GM19455 (cell line): ENCODE measurements around the gene OR2C3.
A peak's percentile ranks its signal among the peaks of the same experiment; 100 is the strongest.
"Not testable (repeated sequence)": the region's sequence is repeated elsewhere in the genome, so short reads cannot be mapped to it uniquely, and the experiment has no call there.

ENCODE experiments used
- ATAC-seq: cut with Tn5 transposase; IDR thresholded peaks from one replicate; pipeline ENCODE4 v1.9.1; 2021; ENCODE audit not compliant: unreplicated experiment

Gene OR2C3

DNA sequence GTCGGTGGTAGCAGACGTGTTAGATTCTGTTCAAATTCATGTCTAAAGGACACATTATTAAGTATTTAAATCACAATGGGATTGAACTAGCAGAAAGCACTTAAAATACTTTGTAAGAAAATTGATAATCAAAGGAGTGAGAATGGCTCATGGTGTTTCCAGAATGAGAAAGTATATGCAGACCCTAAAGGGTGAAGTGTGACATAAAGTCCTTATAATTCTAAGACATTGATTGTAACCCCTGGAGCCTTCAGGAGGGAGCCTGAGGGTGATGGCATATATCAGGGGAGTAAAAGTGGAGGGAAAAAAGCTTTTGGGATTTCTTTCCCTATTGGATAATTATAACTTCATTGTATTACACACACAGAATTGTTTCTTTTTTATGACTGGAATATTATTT lies at the start of gene OR2C3:
TSS of gene OR2C3 (minus strand) at position 101 of the 400 bp plus-strand sequence. CDS start 3,929 bp downstream, outside the sequence.
- ATAC-seq: no peak

DNA sequence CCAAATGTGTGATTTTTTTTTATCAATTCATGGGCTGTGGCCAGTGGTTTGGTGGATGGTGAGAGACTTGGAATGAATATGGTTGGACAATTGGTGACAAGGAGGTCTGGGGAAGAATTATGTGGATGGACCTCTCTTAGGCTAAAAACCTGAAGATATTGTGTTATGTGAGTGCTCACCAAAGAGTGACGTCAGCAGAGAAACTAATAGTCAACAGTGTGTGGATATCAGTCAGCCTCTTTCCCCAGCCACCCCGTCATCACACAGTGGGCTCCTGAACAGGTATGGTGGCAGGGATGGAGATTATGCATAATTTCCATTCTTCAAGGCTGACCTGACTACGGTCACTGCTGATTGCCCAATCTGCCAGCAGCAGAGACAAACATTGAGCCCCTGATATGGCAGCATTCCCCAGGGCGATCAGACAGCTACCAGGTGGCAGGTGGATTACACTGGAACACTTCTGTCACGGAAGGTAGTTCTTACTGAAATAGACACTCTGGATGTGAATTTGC lies 42.8 kb upstream of the OR2C3 start:
- ATAC-seq: no peak

GRCh38 chr1:247576514-247576913 lies 40.3 kb upstream of the OR2C3 start:
- peak; percentile 59 for ATAC-seq

- ATAC-seq: no peak
Measured at GRCh38 chr1:247574664-247575063, 38.4 kb upstream of the OR2C3 start.

- no peak for ATAC-seq
Measured at GRCh38 chr1:247574236-247574635, 38.0 kb upstream of the OR2C3 start.

DNA sequence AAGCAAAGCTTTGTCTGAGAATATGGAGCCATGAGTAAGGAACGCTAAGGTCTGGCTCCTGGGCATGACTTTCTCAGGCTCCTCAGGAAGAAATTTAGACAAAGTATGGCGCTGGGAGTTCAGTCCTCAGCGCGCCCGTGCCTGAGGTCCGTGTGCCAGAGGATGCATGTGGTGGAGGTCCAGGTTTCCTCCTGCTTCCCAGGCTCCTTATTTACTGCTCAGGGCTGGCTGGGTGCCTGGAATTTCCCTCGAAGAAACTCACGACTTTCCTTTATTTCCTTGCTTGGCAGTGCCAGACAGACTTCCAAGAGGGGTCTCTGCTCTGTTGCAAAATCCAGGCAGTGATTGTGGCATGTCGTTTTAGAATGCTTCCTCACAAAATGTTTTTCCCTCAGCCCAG lies 26.0 kb upstream of the OR2C3 start:
- ATAC-seq: no peak

- no peak for ATAC-seq
Measured at GRCh38 chr1:247561711-247562110, 25.5 kb upstream of the OR2C3 start.

GRCh38 chr1:247557926-247558674 lies 21.9 kb upstream of the OR2C3 start:
- no peak for ATAC-seq

GRCh38 chr1:247552231-247552630 lies 16.0 kb upstream of the OR2C3 start:
- no peak for ATAC-seq

- ATAC-seq: no peak
Measured at GRCh38 chr1:247551721-247552120, 15.5 kb upstream of the OR2C3 start.

- ATAC-seq: no peak
Measured at GRCh38 chr1:247548769-247549182, 12.5 kb upstream of the OR2C3 start, which contains the start of gene GCSAML. TSS of gene GCSAML (plus strand) at chr1:247549134. CDS start at chr1:247549192, 58 bp downstream.

DNA sequence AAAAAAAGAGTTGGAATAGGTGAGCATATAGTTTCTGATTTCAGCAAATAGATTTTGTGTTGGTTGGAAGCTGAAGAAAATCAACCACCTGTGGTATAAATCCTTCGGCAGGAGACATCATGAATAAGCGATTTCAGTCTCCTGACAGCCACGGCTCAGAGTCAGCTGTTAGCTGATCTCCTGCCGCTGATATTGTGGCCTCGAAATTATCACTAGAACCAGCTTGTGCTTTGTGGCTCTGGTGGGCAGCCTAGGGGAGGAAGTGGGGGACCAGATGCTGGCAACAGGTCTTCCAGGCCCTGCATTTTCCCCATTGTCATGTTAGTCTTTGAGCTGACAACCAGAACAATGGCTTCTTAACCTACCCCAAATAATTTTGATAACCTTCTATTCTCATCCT lies 11.9 kb upstream of the OR2C3 start:
- ATAC-seq: no peak

GRCh38 chr1:247542811-247543210 lies 6.6 kb upstream of the OR2C3 start:
- no peak for ATAC-seq

- ATAC-seq: no peak
Measured at GRCh38 chr1:247540581-247540980, 4.3 kb upstream of the OR2C3 start.

DNA sequence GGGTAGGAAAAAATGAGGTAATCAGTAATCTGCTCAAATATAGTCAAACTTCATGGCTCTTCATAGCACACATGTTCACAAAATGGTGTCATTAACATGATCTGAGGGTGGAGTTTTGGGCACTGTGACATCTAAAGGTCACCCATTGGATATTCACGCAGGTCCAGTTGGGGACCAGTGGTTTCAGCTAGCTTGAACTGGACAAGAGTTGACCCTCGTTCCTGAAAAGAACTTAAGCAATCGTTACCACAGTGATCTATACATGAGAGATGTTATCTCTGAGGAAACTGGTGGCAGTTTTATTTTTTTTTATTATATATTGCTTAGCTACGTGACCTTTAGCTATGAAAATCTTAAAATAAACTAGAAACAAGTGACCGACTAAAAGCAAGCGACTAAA lies 3.0 kb upstream of the OR2C3 start:
- ATAC-seq: no peak

- no peak for ATAC-seq
Measured at GRCh38 chr1:247538561-247538960, 2.3 kb upstream of the OR2C3 start.

DNA sequence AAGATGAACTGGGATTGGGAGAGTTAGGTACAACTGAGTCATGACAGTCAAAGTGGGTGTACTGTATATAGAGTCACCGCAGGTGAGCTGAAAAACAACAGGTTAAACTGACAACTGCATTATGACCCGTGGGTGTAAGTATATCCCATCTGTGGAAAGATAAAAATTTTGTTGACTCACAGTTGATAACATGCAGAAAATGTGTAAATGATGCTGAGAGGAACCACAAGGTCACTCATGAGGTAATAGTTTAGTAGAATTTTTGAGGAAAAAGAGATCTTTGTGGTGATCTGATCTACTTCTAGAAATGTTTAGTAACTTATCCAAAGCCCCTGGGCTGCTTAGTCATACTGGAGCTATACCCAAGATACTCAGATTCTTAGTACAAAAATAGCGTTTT lies 838 bp downstream of the OR2C3 start:
- no peak for ATAC-seq

GRCh38 chr1:247531937-247532336 lies 4.3 kb downstream of the OR2C3 start:
- no peak for ATAC-seq

DNA sequence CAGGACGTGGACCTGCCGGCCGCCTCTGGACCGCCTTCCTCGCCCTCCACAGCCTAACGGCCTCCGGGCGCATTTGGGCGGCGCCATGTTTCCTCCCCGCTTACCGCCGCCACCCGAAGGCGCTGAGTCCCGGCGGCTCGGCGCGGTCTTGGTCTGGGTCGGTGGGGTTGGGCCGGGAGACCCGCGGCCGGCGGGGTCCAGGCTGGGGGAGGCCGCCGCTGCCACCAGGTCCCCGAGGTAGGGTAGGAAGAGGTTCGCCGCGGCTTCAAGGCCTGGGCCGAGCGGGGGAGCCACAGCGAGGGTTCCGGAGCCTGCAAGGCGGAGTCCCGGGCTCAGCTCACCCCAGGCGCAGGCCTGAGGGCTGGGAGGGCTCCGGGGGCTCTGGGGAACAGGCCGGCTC lies 5.5 kb downstream of the OR2C3 start:
- ATAC-seq: no peak

GRCh38 chr1:247529771-247530355 lies 6.4 kb downstream of the OR2C3 start:
- no peak for ATAC-seq

DNA sequence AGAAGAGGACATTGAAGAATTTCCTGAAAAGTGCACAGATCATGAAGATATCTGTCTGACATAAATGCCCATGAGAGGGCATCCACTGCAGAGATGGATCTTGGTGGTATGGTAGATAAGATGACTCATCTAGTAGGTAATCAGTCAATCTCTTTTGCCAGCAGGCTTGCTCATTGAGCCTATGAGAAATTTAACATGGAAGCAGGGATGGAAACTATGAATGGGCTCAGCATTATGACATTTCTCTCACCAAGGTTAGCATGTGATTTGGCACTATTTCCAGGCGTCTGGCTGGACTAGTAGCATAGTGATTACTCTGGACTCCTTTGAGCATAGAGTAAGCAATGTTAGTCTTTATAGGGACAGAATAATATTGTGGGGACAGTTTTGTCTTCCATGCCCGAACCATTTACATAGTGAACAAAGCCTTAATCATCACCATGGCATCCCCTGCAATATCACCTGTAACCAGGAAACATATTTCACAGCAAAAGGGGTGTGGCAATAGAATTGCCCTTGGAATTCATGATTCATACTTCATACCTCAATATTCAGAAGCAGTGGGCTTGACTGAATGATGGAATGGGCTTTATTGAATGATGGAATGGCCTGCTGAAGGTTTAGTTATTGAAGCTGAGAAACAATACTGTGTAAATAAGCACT lies 7.3 kb downstream of the OR2C3 start:
- no peak for ATAC-seq

DNA sequence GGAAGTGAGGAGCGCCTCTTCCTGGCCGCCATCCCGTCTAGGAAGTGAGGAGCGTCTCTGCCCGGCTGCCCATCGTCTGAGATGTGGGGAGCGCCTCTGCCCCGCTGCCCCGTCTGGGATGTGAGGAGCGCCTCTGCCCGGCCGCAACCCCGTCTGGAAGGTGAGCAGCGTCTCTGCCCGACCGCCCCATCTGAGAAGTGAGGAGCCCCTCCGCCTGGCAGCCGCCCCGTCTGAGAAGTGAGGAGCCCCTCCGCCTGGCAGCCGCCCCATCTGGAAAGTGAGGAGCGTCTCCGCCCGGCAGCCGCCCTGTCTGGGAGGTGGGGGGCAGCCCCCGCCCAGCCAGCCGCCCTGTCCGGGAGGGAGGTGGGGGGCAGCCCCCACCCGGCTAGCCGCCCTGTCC lies 14.4 kb downstream of the OR2C3 start:
- ATAC-seq: not testable (repeated sequence)
